Measurements from ENCODE around the gene GRB2. TPM values are rescaled to one million over a fixed set of nuclear protein-coding genes. Genes with fewer than 3 reads are reported as not detected.

GRB2 gene
- polyA plus RNA-seq, 3 donors, result 164 to 338 (median 262) TPM

- H2AFZ ChIP-seq (ENCODE audit: insufficient read depth, low read depth, low read length, poor library complexity, severe bottlenecking), result no peak overlapping the region
- no CpG with 5 or more reads among the region's 8 CpGs for WGBS (ENCODE audit: insufficient coverage)
- H3K9me3 ChIP-seq (replicated peaks in 1 of 2; ENCODE audit: control insufficient read depth in 1 of 2, insufficient read depth in 1 of 2, low read length in 2 of 2), result no peaks in the 10 kb centered on the region
- Mint-ChIP-seq H3K36me3 (peaks cover 12 to 33% of the 10 kb centered on the region in 2 donors), H3K4me3 (no peak overlapping the region), H3K27ac (peak overlapping the region in 6 of 7 donors; percentile 37 to 84 (median 68)), H3K4me1 (peaks cover 86% of the 10 kb centered on the region), H3K9me3 (no peaks in the 10 kb centered on the region), H3K27me3 (ENCODE audit: low read depth in 3 of 3) (no peaks in the 10 kb centered on the region)
- DNase-seq, result no peak
- peaks cover 0 to 13% of the 10 kb centered on the region in 2 donors for H3K36me3 ChIP-seq (replicated peaks in 1 of 2; ENCODE audit: control insufficient read depth in 1 of 2, insufficient read depth in 2 of 2, low read length in 2 of 2)
- intact Hi-C loops (cut with micrococcal nuclease), result no loop called here
- peak overlapping the region in 1 of 2 donors; percentile 53 for H3K27ac ChIP-seq (ENCODE audit: low read depth in 1 of 2, low read length in 2 of 2)
- H3K9ac ChIP-seq (ENCODE audit: insufficient read depth, low read length, poor library complexity, severe bottlenecking), result no peak overlapping the region
- H3K79me2 ChIP-seq (ENCODE audit: insufficient read depth, low read length), result peaks cover 100% of the 10 kb centered on the region
- peaks cover 100% of the 10 kb centered on the region for H4K20me1 ChIP-seq (ENCODE audit: insufficient read depth, low read length)
- no peak overlapping the region for H3K4me3 ChIP-seq (replicated peaks in 1 of 3; ENCODE audit: low read depth in 2 of 3, low read length in 3 of 3)
- H3K4me1 ChIP-seq (ENCODE audit: control insufficient read depth in 1 of 2, insufficient read depth in 2 of 2, low read length in 2 of 2), result peaks cover 26 to 55% of the 10 kb centered on the region in 2 donors
- no peak overlapping the region for H3K4me2 ChIP-seq (replicated peaks; ENCODE audit: extremely low read depth, low read length, poor library complexity, severe bottlenecking)
- H3K27me3 ChIP-seq (ENCODE audit: control insufficient read depth in 2 of 2, insufficient read depth in 2 of 2, low read length in 2 of 2), result no peaks in the 10 kb centered on the region
- no peak for TF ChIP-seq CTCF (IDR thresholded peaks at IDR 0.05)
Observed at GRCh38 chr17:75365009-75365930, 40.2 kb downstream of the GRB2 start.

GRCh38 chr17:75364078-75364477, 41.4 kb downstream of the GRB2 start:
- H3K4me1 ChIP-seq (ENCODE audit: control insufficient read depth in 1 of 2, insufficient read depth in 2 of 2, low read length in 2 of 2), result peaks cover 20 to 45% of the 10 kb centered on the region in 2 donors
- DNase-seq, result no peak
- H3K9ac ChIP-seq (ENCODE audit: insufficient read depth, low read length, poor library complexity, severe bottlenecking), result no peak overlapping the region
- peaks cover 100% of the 10 kb centered on the region for H4K20me1 ChIP-seq (ENCODE audit: insufficient read depth, low read length)
- H3K36me3 ChIP-seq (replicated peaks in 1 of 2; ENCODE audit: control insufficient read depth in 1 of 2, insufficient read depth in 2 of 2, low read length in 2 of 2), result peaks cover 0 to 10% of the 10 kb centered on the region in 2 donors
- peak overlapping the region in 1 of 2 donors; percentile 53 for H3K27ac ChIP-seq (ENCODE audit: low read depth in 1 of 2, low read length in 2 of 2)
- Mint-ChIP-seq H3K27me3 (ENCODE audit: low read depth in 3 of 3) (no peaks in the 10 kb centered on the region), H3K4me1 (peaks cover 79% of the 10 kb centered on the region), H3K36me3 (peaks cover 9 to 24% of the 10 kb centered on the region in 2 donors), H3K4me3 (no peak overlapping the region), H3K27ac (peak overlapping the region in 4 of 7 donors; percentile 27 to 67 (median 50)), H3K9me3 (no peaks in the 10 kb centered on the region)
- no peak overlapping the region for H3K4me3 ChIP-seq (replicated peaks in 1 of 3; ENCODE audit: low read depth in 2 of 3, low read length in 3 of 3)
- peaks cover 100% of the 10 kb centered on the region for H3K79me2 ChIP-seq (ENCODE audit: insufficient read depth, low read length)
- WGBS (ENCODE audit: insufficient coverage), result no CpG with 5 or more reads among the region's 2 CpGs
- H3K4me2 ChIP-seq (replicated peaks; ENCODE audit: extremely low read depth, low read length, poor library complexity, severe bottlenecking), result no peak overlapping the region
- no peaks in the 10 kb centered on the region for H3K27me3 ChIP-seq (ENCODE audit: control insufficient read depth in 2 of 2, insufficient read depth in 2 of 2, low read length in 2 of 2)
- intact Hi-C loops (cut with micrococcal nuclease), result no loop called here
- no peak for TF ChIP-seq CTCF (IDR thresholded peaks at IDR 0.05)
- no peak overlapping the region for H2AFZ ChIP-seq (ENCODE audit: insufficient read depth, low read depth, low read length, poor library complexity, severe bottlenecking)
- no peaks in the 10 kb centered on the region for H3K9me3 ChIP-seq (replicated peaks in 1 of 2; ENCODE audit: control insufficient read depth in 1 of 2, insufficient read depth in 1 of 2, low read length in 2 of 2)
